Measurements from ENCODE around the gene CLIP4.

Gene CLIP4

GRCh38 chr2:29130295-29130694, 15.1 kb downstream of the CLIP4 start:
- DNase-seq (ENCODE audit: low spot score): no peak
- H3K27ac ChIP-seq: peak overlapping the region; percentile 29 to 53
- peak overlapping the region; percentile 20 for H3K4me3 ChIP-seq
- TF ChIP-seq CTCF (IDR thresholded peaks at IDR 0.05): no peak

GRCh38 chr2:29134933-29135332, 19.7 kb downstream of the CLIP4 start:
- H3K4me3 ChIP-seq: no peak overlapping the region
- no peak overlapping the region for H3K27ac ChIP-seq
- TF ChIP-seq CTCF (IDR thresholded peaks at IDR 0.05): no peak
- no peak for DNase-seq (ENCODE audit: low spot score)

- Histone ChIP-seq H3K4me3 (no peak overlapping the region), H3K27ac (no peak overlapping the region)
- DNase-seq (ENCODE audit: low spot score): no peak
- TF ChIP-seq CTCF (IDR thresholded peaks at IDR 0.05): no peak
Observed at GRCh38 chr2:29139152-29139551, 23.9 kb downstream of the CLIP4 start.

- DNase-seq (ENCODE audit: low spot score): no peak
- no peak overlapping the region for H3K4me3 ChIP-seq
- no peak overlapping the region for H3K27ac ChIP-seq
- no peak for TF ChIP-seq CTCF (IDR thresholded peaks at IDR 0.05)
Observed at GRCh38 chr2:29139731-29140130, 24.5 kb downstream of the CLIP4 start.

- DNase-seq (ENCODE audit: low spot score): no peak
- Histone ChIP-seq H3K4me3 (no peak overlapping the region), H3K27ac (no peak overlapping the region)
- no peak for TF ChIP-seq CTCF (IDR thresholded peaks at IDR 0.05)
Observed at GRCh38 chr2:29143657-29144056, 28.4 kb downstream of the CLIP4 start.

GRCh38 chr2:29146197-29146596, 31.0 kb downstream of the CLIP4 start:
- TF ChIP-seq CTCF (IDR thresholded peaks at IDR 0.05): no peak
- DNase-seq (ENCODE audit: low spot score): no peak

GRCh38 chr2:29147963-29148362, 32.7 kb downstream of the CLIP4 start:
- no peak for DNase-seq (ENCODE audit: low spot score)
- Histone ChIP-seq H3K4me3 (no peak overlapping the region), H3K27ac (no peak overlapping the region)
- TF ChIP-seq CTCF (IDR thresholded peaks at IDR 0.05): no peak

More at GRCh38 chr2:29146197-29146596, 31.0 kb downstream of the CLIP4 start:
- no peak overlapping the region for H3K27ac ChIP-seq
- H3K4me3 ChIP-seq: no peak overlapping the region
